Loucy (cell line): Measurements from ENCODE around the gene STOX2.

Experiments used
- EZH2phosphoT487 ChIP-seq: fragments of 200-600 bp; IDR thresholded peaks from 2 replicates; pipeline ENCODE4 v1.6.1; 2018; ENCODE audit warnings: antibody characterized with exemption, mild to moderate bottlenecking, moderate library complexity, borderline replicate concordance
- TF ChIP-seq, protein P1 (sequence below): fragments of 200-600 bp; sonication (generic); conservative IDR thresholded peaks from 2 replicates; pipeline ENCODE4 v1.5.1; 2014; ENCODE audit warnings: mild to moderate bottlenecking, antibody characterized with exemption, low read length

DNA sequence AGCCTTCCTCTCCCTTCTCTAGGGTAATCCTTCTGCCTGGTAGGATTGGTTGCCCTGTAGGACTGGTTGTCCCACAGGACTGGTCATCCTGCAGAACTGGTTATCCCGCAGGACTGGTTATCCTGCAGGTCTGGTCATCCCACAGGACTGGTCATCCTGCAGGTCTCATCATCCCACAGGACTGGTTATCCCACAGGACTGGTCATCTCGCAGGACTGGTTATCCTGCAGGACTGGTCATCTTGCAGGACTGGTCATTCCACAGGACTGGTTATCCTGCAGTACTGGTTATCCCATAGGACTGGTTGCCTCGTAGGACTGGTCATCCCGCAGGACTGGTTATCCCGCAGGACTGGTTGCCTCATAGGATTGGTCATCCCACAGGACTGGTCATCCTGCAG lies 48.1 kb upstream of the STOX2 start:
- TF ChIP-seq, protein P1, sequence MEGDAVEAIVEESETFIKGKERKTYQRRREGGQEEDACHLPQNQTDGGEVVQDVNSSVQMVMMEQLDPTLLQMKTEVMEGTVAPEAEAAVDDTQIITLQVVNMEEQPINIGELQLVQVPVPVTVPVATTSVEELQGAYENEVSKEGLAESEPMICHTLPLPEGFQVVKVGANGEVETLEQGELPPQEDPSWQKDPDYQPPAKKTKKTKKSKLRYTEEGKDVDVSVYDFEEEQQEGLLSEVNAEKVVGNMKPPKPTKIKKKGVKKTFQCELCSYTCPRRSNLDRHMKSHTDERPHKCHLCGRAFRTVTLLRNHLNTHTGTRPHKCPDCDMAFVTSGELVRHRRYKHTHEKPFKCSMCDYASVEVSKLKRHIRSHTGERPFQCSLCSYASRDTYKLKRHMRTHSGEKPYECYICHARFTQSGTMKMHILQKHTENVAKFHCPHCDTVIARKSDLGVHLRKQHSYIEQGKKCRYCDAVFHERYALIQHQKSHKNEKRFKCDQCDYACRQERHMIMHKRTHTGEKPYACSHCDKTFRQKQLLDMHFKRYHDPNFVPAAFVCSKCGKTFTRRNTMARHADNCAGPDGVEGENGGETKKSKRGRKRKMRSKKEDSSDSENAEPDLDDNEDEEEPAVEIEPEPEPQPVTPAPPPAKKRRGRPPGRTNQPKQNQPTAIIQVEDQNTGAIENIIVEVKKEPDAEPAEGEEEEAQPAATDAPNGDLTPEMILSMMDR, result no peak
- TF ChIP-seq EZH2phosphoT487, result no peak
